HG03469 (cell line): ENCODE measurements around the gene RFC2.
"Not testable (repeated sequence)": the region's sequence is repeated elsewhere in the genome, so short reads cannot be mapped to it uniquely, and the experiment has no call there.

Experiments used
- ATAC-seq: cut with Tn5 transposase; IDR thresholded peaks from one replicate; pipeline ENCODE4 v1.9.1; 2021; ENCODE audit warnings: mild to moderate bottlenecking, moderate library complexity, moderate number of reproducible peaks; ENCODE audit not compliant: unreplicated experiment

RFC2 gene

DNA sequence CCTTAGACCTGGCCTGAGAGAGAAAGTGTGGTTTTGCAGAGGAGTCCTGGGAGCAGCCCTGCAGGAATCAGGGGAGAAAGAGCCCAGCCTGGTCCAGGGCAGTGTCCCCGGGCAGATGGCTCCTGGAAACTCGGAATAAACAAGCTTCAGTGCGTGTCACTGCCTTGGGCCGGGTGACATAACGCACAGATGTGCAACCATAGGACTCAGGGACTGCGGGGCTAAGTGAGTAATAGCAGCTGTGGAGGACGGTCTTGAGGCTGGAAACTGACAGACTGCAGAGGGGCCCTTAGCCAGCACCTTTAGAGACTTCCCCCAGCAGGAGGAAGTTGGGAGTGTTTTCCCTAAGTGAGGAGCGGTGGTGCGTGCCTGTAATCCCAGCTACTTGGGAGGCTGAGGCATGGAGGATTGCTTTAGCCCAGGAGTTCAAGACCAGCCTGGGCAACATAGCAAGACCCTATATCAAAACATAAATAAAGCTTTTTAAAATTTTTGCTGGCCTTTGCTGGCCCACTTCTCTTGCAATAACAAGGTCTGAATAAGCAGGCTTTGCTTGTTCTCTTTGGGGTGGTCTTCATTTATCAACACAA lies 29.8 kb upstream of the RFC2 start:
- no peak for ATAC-seq

DNA sequence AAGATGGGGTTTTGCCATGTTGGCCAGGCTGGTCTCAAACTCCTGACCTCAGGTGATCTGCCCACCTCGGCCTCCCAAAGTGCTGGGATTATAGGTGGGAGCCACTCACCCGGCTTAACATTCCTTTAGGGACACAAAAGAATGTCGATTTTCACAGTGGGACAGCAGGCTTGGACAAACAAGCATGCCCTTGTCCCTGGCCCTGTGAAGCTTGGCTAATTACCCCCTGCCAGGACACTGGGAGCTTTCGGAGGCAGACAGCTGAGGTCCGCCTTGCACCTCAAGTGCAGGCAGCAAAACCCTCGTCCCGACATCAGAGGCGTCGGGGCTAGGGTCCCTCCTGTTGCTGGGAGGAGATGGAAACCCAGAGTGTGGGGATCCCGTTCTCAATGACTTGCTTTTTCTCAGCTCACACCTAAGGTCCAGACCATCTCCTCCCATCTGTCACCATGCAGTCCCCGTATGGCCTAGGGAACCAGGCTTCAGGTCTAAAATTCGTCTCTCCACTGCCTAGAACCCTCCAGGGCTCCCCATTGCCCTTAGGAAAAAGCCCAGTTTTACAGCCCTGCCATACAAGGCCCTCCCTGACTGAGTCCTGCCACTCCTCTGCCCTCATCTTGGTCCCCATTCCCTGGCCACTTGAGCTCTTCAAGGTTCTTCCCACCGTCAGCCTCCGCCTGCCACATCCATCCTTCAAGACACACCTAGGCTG lies 28.7 kb upstream of the RFC2 start:
- ATAC-seq, result no peak

DNA sequence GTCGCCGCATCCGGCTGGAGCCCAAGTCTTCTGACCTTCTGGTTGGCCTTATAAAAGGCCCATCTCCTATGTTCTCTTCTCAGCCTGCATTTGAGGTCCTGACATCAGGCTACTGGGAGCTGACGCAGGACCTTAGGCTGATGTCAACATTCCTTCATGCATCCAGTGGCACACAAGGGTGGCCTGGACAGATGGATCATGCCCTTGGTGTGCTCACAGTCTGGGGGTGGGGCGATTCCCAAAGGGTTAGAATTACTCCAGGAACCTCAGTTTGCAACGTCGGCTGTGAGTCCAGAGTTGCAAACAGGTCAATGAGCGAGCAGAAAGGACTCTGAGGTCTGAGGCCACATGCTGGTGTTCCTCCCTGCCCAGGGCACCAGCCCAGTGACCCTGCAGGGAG lies 26.8 kb upstream of the RFC2 start:
- no peak for ATAC-seq

DNA sequence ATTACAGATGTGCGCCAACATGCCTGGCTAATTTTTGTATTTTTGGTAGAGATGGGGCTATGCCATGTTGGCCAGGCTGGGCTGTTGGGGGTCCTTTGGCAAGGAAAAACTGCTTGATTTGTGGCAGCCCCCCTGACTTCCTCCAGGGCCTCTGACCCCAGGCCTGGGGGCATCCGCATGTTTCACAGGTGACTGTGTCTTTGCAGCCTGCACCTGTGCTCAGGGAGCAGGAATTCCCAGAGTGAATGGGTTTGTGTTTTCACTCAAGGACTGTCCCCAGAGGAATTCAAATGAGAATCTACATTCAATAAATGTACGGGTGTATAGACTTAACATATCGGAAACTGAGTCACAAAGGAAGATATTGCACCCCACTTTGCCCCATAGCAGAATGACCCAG lies 23.4 kb upstream of the RFC2 start:
- ATAC-seq, result no peak

DNA sequence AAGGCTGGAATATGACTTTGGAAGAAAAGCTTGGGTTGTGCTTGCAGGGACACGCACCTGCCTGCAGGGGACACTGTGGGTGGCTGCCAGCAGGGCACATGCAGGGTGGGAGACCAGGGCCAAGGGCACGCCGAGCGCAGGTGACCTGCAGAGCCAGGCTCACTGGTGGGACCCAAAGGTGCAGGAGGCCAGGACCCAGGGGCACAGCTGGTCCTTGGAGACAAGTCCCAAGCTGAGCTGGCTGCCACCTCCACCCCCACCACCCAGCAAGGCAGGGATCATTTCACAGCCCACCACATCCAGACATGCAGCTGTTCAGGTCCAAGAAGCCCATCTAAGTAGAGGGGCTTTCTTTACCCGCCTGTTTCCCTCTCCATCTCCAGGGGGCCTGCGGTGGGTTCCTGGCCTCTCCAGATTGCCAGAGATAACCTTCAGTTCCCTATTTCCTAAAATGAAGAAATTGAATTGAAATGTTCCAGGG lies 21.2 kb upstream of the RFC2 start:
- no peak for ATAC-seq

DNA sequence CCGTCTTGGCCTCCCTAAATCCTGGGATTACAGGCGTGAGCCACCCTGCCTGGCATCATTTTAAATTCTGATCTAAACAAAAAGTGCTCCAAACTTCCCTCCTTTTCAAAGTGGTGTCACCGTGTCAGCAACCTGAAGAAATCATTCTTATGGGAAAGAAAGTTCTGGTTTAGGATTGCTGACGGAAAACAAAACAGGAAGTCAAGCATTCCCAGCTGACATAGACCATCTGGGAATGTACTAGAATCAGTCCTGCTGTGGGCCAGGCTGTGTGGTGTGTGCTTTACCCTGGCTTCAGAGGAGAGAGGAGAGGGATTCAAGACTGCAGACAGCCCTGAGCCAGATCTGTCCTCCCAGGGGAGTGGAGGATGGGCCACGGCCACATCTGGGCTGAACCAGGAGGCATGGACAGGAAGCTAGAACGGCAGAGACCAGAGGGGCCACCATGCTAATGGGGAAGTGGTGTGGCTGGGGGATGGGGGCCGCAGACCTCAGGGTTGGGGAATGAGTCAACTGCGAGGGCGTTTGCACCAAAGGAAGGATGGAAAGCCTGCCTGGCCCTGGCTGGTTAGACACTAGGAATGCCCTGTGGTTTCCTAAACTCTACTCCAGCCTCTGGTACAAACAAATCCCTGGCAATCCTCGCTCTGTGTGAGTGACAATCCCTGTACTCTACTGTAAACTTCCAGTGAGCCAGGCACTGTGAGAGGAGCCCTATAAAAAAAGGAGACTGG lies 18.3 kb upstream of the RFC2 start:
- ATAC-seq, result peak; percentile 51

DNA sequence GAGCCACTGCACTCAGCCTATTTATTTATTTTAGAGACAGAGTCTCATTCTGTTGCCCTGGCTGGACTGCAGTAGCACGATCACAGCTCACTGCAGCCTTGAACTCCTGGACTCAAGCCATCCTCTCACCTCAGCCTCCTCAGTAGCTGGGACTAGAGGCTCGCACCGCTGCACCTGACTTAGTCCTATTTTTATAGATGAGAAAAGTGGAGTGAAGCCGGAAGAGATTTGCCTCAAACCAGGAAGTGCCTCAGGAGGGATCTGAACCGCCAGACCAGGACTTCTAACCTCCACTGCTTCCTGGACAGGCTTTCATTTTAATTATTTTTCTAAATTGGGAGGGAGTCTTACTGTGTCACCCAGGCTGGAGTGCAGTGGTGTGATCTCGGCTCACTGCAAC lies 17.5 kb upstream of the RFC2 start:
- no peak for ATAC-seq

DNA sequence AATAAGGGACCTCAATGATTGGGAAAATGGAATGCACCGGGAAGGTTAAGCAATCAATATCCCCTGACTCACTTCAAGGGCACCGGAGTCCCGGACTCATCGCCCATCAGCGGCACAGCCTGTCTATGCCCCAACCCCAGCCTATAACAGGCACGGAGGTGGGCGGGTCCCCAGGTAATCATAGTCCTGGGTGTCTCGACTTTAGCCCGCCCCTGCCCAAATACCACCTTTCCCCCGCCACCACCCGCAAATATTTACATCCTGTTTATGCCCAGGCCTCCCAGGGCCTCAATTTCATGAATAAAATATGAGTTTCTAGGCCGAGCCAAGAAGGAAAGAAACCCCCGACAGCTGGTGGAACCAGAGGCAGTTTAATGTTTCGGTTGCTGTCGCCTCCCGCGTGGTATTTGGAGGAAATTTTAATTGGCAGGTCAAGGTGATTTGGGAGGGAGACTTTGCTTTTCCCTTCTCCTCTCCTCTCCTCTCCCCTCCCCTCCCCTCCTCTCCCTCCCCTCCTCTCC lies 15.6 kb upstream of the RFC2 start:
- ATAC-seq, result no peak

DNA sequence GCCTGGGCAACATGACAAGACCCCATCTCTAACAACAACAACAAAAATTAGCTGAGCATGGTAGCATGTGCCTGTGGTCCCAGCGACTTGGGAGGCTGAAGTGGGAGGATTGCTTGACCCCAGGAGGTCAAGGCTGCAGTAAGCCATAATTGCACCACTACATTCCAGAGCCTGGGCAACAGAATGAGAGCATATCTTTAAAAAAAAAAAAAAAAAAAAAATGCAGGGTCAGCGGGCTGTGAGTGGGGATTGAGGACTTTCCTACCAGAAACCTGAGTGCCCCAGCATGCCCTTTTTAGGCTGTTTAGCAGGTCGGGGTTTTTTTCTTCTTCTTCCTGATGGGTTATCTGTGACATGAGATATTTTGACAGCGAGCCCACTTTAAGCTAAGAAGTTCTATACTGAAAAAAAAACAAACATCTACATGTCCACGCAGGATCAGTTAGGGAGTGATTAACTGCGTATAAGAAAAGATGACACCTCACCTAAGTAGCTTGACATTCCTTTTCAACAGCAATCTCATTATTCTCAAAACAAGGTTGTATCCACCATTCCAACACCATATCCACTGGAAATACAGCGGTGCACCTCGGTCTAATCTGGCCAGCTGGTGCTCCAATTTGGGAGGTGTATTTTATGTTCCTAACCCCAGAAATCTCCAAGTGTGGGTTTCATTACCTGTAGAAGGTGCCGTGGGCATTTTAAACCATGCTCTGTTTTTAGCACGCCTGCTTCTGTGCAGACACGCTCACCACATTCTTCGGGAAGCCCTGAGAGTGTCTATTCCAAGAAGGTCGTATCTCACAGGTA lies 13.8 kb upstream of the RFC2 start:
- ATAC-seq, result no peak

DNA sequence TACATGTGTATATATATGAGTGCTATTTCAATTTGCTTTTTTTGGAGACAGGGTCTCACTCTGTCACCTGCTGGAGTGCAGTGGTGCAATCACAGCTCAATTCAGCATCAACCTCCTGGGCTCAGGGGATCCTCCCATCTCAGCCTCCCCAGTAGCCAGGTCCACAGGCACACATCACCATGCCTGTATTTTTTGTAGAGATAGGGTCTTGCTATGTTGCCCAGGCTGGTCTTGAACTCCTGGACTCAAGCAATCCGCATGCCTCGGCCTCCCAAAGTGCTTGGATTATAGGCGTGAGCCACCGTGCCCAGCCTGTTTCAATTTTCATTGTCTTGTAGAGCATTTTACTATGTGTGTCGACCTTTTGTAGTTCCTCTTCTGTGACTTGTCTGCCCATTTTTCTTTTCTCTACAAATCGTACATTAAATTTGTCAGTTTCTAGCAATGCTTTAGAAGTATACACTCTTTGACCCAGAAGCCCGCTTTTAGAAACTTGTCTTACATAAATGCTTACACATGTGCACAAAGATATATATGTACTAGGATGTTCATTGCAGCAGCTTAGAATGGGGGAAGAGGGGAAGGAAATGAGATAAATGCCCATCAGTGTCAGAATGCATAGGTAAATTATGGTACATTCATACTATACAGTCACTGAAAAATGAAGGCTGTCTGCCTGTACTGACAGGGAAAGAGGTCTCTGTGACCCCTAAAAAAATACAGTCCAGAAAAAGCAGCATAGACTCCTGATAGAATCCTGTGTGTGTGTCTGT lies 12.2 kb upstream of the RFC2 start:
- no peak for ATAC-seq

DNA sequence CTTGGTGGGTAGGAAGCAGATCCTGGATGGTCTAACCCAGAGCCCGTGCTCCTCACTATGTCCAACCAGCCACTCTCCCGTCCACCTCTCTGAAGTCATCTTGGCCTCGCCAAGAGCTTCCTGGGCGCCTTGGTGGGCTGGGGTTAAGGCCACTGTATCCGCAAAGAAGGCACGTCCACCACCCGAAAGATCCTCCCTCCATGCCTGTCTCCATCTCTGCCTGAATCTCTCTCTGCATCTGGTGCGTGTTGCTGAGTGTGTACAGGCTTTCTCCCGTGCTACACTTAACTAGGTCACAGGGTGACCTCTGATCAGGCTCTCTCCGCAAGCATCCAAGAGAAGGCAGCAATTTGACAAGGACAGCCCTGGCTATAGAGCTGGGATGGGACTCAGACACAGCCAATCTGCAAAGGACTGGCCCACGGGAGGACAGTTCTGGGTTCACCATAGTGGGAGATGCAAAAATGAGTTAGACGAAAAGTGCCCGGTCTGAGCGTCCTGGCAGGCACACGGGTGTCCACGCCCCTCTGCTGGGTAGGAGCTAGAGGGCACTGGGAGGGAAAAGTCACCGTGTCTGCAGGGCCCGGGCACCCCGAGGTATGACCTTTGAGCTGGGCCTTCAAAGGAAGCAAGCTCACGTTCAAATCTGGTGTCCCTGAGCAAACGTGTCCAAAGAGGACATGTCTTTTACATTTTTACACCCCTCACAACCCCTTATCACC lies 9.4 kb upstream of the RFC2 start:
- ATAC-seq, result no peak

DNA sequence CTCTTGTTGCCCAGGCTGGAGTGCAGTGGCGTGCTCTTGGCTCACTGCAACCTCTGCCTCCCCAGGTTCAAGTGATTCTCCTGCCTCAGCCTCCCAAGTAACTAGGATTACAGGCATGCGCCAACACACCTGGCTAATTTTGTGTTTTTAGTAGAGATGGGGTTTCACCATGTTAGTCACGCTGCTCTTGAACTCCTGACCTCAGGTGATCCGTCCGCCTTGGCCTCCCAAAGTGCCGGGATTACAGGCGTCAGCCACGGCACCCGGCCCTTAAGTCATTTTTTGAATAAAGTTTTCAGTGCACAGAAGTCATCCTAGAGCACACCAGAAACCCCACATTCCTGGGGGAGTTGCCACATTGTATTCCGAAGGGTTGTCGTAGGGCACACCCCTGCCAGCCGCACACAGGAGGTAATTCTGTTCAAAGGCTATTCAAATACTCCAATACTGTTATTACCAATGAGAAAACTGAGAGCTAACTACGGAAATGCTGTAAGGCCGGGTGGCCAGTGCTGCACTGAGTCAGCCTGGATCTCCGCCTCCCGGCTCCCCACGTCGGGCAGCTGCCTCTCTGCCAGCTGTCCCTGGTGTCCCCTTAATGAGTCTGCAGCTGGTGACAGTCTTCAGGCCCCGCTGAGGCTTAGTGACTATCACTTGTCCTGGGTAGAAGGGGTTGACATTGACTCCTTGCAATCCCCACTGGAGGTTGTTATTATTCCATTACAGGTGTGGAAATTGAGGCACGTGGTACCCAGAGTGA lies 8.6 kb upstream of the RFC2 start:
- ATAC-seq, result no peak

DNA sequence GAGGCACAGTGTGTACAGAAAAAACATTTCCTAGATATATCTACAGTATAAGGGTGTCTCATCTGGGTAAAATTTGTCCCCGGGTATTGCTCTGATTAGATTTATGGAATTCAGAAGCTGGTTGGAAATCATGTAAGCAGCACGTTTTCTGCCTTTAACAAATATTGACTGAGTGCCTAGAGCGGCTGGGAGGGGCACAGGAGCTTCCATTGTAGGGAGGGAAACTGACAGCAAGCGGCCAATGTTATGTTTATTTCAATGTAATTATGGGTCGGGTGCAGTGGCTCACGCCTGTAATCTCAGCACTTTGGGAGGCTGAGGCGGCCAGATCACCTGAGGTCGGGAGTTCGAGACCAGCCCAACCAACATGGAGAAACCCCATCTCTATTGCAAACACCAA lies 4.4 kb upstream of the RFC2 start:
- no peak for ATAC-seq

DNA sequence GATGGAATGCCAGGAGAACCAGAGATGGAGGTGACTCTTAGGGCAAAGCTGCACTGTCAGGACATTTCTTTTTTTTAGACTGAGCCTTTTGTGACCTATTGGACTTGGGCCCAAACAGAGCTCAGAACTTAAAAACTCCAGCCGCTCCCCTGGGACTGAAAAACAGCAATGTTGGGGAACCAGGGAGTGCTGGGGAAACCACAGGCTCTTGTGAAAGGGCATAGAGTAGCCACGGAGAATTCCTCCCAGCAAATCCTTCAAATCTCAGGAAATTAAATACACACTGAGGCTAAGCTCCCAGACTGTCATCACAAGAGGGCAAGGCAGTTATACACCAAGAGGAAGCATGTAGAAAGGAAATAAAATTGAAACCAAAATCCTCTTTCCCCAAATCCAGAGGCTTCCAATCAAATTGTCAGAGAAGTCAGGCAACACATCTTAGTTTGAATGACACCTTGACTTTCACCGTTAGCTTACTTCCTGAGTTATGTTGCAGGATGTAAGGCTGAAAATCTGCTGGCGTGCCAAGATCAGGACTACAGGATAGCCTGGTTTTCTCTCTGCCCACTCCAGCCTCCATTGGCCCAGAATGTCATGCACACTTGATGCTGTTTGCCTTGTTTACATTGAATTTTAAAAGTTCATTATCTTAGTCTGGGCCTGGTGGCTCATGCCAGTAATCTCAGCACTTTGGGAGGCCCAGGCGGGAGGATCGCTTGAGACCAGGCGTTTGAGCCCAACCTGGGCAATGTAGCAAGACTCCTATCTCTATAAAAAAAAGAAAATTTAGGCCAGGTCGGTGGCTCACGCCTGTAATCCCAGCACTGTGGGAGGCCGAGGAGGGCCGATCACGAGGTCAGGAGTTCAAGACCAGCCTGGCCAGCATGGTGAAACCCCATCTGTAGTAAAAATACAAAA lies 2.6 kb upstream of the RFC2 start:
- ATAC-seq, result no peak

DNA sequence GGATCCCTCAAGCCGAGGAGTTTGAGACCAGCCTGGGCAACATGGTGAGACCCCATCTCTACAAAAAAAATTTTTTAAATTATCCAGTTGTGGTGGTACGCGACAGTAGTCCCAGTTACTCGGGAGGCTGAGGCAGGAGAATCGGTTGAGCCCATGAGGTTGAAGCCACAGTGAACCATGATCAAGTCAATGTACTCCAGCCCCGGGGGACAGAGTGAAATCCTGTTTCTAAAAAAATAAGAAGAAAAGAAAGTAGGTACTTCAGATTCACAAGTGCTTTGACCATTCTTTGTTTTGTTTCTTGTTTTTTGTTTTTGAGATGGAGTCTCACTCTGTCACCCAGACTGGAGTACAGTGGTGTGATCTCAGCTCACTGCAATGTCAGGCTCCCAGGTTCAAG lies 1.3 kb upstream of the RFC2 start:
- not testable (repeated sequence) for ATAC-seq

DNA sequence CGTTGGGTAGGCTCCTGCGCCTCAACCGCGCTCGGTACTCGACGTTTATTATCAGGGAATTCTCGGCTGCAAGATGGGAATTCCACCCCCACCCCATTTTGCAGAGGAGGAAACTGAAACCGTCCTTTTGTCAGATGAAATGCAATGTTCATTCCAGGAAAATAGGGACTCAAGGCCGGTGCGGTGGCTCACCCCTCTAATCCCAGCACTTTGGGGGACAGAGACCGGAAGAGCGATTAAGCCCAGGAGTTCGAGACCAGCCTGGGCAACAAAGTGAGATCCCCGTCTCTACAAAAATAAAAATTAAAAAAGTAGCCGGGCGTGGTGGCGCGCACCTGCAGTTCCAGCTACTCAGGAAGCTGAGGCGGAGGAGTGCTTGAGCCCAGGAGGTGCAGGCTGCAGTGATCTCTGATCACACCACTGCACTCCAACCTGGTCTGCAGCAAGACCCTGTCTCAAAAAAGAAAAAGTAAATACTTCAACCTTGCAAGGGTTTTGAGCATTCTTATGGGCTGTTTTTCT lies 720 bp upstream of the RFC2 start:
- ATAC-seq, result no peak

DNA sequence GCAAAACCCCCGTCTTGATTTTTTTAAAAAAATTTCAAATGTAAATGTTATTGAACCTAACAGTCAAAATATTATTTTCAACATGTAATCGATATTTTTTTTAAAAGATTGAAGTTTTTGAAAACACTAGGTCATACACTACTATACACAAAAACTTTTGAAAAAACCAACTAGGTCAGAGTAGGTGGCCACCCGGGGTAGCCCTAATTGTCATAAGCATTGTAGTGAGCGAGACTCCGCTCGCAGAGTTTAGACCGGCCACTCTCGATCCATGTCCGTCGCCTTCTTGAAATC lies 417 bp downstream of the RFC2 start:
- ATAC-seq, result no peak

DNA sequence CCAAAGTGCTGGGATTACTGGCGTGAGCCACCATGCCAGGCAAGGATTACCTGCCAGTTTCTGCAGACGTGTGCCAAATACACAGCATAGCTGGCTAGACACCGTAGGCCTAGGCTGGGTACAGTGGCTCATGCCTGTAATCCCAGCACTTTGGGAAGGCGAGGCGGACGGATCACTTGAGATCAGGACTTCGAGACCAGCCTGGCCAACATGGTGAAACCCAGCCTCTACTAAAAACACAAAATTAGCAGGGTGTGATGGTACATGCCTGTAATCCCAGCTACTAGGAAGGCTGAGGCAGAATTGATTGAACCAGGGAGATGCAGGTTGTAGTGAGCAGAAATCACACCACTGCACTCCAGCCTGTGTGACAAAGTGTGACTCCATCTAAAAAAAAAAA lies 868 bp downstream of the RFC2 start:
- ATAC-seq, result no peak
